ENCODE results near the gene TMEM255B.

DNA sequence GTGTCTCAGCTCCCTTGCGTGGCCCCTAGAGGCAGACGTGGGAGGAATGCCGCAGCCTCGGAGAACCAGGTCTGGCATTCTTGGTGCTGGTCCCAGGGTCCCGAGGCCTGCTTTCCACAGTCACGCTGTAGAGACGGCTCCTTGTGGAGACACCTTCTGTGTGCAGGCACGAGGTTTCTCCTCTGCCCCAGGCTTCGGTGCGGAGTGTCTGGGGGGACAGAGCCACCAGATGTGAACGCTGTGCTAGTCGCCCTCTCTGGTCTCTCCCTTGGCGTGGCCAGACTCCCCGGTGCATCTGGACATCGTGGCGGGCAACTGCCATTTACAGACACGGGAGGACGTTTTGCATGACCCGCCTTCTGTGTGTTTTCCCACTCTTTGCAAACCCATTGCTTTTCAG, 7.5 kb upstream of the TMEM255B start:
- TF ChIP-seq CTCF (IDR thresholded peaks at IDR 0.05; ENCODE audit: low read length) (no peak), EZH2 (IDR thresholded peaks at IDR 0.05; ENCODE audit: borderline replicate concordance, low read length) (no peak)

Measured in OCI-LY1 (cell line).